Measurements from ENCODE around the gene ZNF697. TPM values are rescaled to one million over a fixed set of nuclear protein-coding genes. Genes with fewer than 3 reads are reported as not detected.

Gene ZNF697
- total RNA-seq, 4 donors from 2014 or later: 10.8 to 17.9 (median 11.9) TPM

DNA sequence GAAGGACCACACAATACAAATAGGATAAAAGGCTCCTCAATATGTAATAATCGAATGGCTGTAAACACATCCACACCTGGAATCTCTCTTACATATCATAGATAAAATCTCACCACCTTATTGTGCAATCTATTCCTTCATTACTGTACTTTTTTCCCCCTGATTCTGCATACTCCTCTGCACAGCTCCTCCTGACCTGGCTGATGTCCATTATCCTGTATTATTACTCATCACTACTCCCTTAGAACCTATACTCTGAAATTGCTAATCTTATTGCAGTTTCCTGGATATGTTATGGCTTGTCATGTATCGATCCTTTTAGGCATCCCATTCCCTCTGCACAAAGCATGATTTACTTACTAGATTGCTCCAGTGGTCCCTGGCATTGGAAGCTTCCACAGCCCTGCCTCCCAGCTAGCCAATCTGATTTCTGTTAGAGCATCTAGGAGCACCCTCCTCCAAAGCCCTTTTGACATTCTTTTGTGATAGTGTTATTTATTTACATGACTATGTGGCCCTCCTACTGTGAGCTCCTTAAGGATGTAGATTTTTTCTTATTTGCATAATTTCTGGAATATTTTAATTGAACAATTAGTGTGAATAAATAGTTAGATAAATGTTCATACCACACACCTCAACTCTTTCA, 39.5 kb upstream of the ZNF697 start:
- intact Hi-C loops (cut with DNase I): no loop called here
- Histone ChIP-seq H3K9me3 (no peaks in the 10 kb centered on the region), H3K27me3 (no peaks in the 10 kb centered on the region), H3K4me1 (peaks cover 0 to 12% of the 10 kb centered on the region in 2 donors), H3K4me3 (replicated peaks in 1 of 3) (no peak overlapping the region), H3K27ac (peak overlapping the region in 2 of 3 donors; percentile 50 to 56), H3K36me3 (no peaks in the 10 kb centered on the region)
- TF ChIP-seq POLR2A (IDR thresholded peaks at IDR 0.05): no peak
- DNase-seq: no peak
- 66 to 72% methylated on average over 2 of the region's 2 CpGs for WGBS, 2 donors

DNA sequence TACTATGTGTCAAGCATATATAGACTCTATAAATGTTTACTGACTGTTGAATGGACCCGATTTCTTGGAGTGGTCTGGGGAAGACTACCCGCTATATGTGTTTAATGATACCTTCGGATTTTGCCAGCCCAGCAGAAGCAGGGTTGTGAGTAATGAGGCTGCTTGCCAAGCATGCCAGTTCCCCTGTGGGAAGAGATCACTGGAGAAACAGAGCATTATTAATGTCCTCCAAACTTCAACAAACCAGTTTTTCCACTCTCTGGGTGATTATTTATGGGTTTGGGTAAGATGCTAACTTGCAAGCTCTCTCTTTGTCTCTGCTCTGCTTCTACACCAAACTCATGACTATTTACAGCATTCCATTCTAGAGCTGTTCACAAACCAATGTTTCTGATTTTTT, 38.6 kb upstream of the ZNF697 start:
- Histone ChIP-seq H3K9me3 (no peaks in the 10 kb centered on the region), H3K36me3 (no peaks in the 10 kb centered on the region), H3K27me3 (no peaks in the 10 kb centered on the region), H3K4me1 (peaks cover 0 to 12% of the 10 kb centered on the region in 2 donors), H3K27ac (peak overlapping the region; percentile 50 to 56 (median 50)), H3K4me3 (replicated peaks in 1 of 3) (no peak overlapping the region)
- DNase-seq: peak; percentile 76
- TF ChIP-seq POLR2A (IDR thresholded peaks at IDR 0.05) (no peak), CTCF (IDR thresholded peaks at IDR 0.05) (no peak)
- 47 to 63% methylated on average over 3 of the region's 3 CpGs for WGBS, 2 donors
- intact Hi-C loops (cut with DNase I): no loop called here

DNA sequence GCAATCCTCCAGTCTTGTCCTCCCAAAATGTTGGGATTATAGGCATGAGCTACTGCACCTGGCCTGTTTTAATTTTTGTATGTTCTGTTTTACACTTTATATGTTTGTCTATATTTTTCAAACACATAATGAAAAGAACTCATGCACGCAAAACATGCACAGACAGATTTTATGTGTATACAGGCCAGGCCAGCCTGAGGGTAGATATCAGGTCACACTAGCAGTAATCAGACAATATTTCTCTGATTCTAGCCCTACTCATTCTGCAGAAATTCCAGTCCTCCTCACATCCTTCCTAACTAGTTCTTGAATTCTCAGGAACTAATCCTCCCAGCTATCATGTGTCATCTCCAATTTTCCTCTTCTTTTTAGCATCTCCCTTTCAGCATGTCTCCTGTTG, 35.8 kb upstream of the ZNF697 start:
- 100% methylated on average over 1 of the region's 1 CpG for WGBS, 2 donors

DNA sequence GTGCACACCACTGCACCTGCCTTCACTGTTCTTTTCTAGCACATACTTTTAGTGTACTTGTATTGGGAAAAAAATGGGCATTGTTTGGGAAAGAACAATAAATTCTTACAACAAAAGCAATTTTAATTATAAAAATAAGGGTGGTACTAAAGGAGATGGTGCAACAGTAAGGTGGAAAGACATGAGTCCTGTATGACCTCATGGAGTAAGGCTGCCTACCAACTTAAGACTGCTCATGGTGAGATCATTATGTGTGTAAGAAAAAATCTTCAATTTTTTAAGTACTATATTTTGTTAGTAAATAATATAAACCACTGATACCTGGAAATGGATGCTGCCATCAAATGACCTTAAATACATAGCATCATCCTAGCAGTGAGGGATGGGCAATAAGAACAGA, 34.1 kb upstream of the ZNF697 start:
- no peaks in the 10 kb centered on the region for H3K36me3 ChIP-seq
- no peak overlapping the region for H3K4me3 ChIP-seq (replicated peaks in 1 of 3)
- H3K27me3 ChIP-seq: no peaks in the 10 kb centered on the region
- intact Hi-C loops (cut with DNase I): no loop called here
- H3K4me1 ChIP-seq: peaks cover 0 to 9% of the 10 kb centered on the region in 2 donors
- TF ChIP-seq POLR2A (IDR thresholded peaks at IDR 0.05) (no peak), CTCF (IDR thresholded peaks at IDR 0.05) (no peak)
- no peaks in the 10 kb centered on the region for H3K9me3 ChIP-seq
- no peak for DNase-seq
- no peak overlapping the region for H3K27ac ChIP-seq

More for the DNA sequence above, 35.8 kb upstream of the ZNF697 start:
- Histone ChIP-seq H3K27ac (no peak overlapping the region), H3K4me1 (peaks cover 0 to 12% of the 10 kb centered on the region in 2 donors), H3K27me3 (no peaks in the 10 kb centered on the region), H3K36me3 (no peaks in the 10 kb centered on the region), H3K9me3 (no peaks in the 10 kb centered on the region), H3K4me3 (replicated peaks in 1 of 3) (no peak overlapping the region)
- no peak for DNase-seq
- intact Hi-C loops (cut with DNase I): no loop called here
- TF ChIP-seq POLR2A (IDR thresholded peaks at IDR 0.05): no peak
- TF ChIP-seq CTCF (IDR thresholded peaks at IDR 0.05): no peak

DNA sequence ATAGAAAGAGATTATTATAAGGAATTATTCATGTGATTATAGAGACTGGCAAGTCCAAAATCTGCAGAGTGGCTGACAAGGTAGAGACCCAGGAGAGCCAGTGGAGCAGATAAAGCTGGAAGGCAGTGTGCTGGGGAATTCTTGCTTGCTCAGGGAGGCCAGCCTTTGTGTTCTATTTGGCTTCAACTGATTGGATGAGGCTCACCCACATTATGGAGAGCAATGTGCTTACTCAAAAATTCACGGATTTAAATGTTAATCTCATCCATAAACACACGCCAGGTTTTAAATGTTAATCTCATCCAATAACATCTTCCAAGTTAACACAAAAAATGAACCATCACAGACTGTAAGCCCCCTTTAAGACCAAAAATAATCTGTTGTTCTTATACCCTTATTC, 33.5 kb upstream of the ZNF697 start:
- peaks cover 0 to 4% of the 10 kb centered on the region in 2 donors for H3K4me1 ChIP-seq
- H3K4me3 ChIP-seq (replicated peaks in 1 of 3): no peak overlapping the region
- TF ChIP-seq POLR2A (IDR thresholded peaks at IDR 0.05): no peak
- no peak for TF ChIP-seq CTCF (IDR thresholded peaks at IDR 0.05)
- no peak overlapping the region for H3K27ac ChIP-seq
- H3K27me3 ChIP-seq: no peaks in the 10 kb centered on the region
- no peak for DNase-seq
- intact Hi-C loops (cut with DNase I): no loop called here
- H3K36me3 ChIP-seq: no peaks in the 10 kb centered on the region
- H3K9me3 ChIP-seq: no peaks in the 10 kb centered on the region
- 92% methylated on average over 2 of the region's 2 CpGs for WGBS, 2 donors

Measured in thyroid gland (tissue), 4 donors.